ENCODE results near the gene RGS13.
"Not testable (repeated sequence)": the region's sequence is repeated elsewhere in the genome, so short reads cannot be mapped to it uniquely, and the experiment has no call there.

The RGS13 gene

GRCh38 chr1:192657760-192658159 is 21.8 kb downstream of the RGS13 start:
- H3K9me3 ChIP-seq (ENCODE audit: control insufficient read depth, low read length): no peaks in the 10 kb centered on the region
- no peaks in the 10 kb centered on the region for H3K36me3 ChIP-seq (ENCODE audit: control insufficient read depth, insufficient read depth, low read length)
- H3K4me3 ChIP-seq (ENCODE audit: low read length): no peak overlapping the region
- no peaks in the 10 kb centered on the region for H3K27me3 ChIP-seq (ENCODE audit: control insufficient read depth, insufficient read depth, low read length)
- H3K4me1 ChIP-seq (ENCODE audit: control insufficient read depth, insufficient read depth, low read length): no peaks in the 10 kb centered on the region
- no peak overlapping the region for H3K9ac ChIP-seq (ENCODE audit: low read length)

GRCh38 chr1:192658255-192658654 is 22.3 kb downstream of the RGS13 start:
- Histone ChIP-seq H3K4me1 (ENCODE audit: control insufficient read depth, insufficient read depth, low read length) (no peaks in the 10 kb centered on the region), H3K36me3 (ENCODE audit: control insufficient read depth, insufficient read depth, low read length) (no peaks in the 10 kb centered on the region), H3K9me3 (ENCODE audit: control insufficient read depth, low read length) (no peaks in the 10 kb centered on the region), H3K9ac (ENCODE audit: low read length) (no peak overlapping the region), H3K27me3 (ENCODE audit: control insufficient read depth, insufficient read depth, low read length) (no peaks in the 10 kb centered on the region), H3K4me3 (ENCODE audit: low read length) (no peak overlapping the region)

- H3K9ac ChIP-seq (ENCODE audit: low read length): no peak overlapping the region
- no peaks in the 10 kb centered on the region for H3K9me3 ChIP-seq (ENCODE audit: control insufficient read depth, low read length)
- H3K36me3 ChIP-seq (ENCODE audit: control insufficient read depth, insufficient read depth, low read length): no peaks in the 10 kb centered on the region
- H3K27me3 ChIP-seq (ENCODE audit: control insufficient read depth, insufficient read depth, low read length): no peaks in the 10 kb centered on the region
- no peaks in the 10 kb centered on the region for H3K4me1 ChIP-seq (ENCODE audit: control insufficient read depth, insufficient read depth, low read length)
- H3K4me3 ChIP-seq (ENCODE audit: low read length): no peak overlapping the region
These were observed 24.7 kb downstream of the RGS13 start for GRCh38 chr1:192660613-192661012.

- Histone ChIP-seq H3K9me3 (ENCODE audit: control insufficient read depth, low read length) (no peaks in the 10 kb centered on the region), H3K4me3 (ENCODE audit: low read length) (no peak overlapping the region)
These were observed 32.5 kb downstream of the RGS13 start for GRCh38 chr1:192668409-192668983.

GRCh38 chr1:192669174-192669573 is 33.2 kb downstream of the RGS13 start:
- Histone ChIP-seq H3K4me1 (ENCODE audit: control insufficient read depth, insufficient read depth, low read length) (no peaks in the 10 kb centered on the region), H3K36me3 (ENCODE audit: control insufficient read depth, insufficient read depth, low read length) (no peaks in the 10 kb centered on the region), H3K4me3 (ENCODE audit: low read length) (no peak overlapping the region), H3K9me3 (ENCODE audit: control insufficient read depth, low read length) (no peaks in the 10 kb centered on the region), H3K27me3 (ENCODE audit: control insufficient read depth, insufficient read depth, low read length) (no peaks in the 10 kb centered on the region), H3K9ac (ENCODE audit: low read length) (no peak overlapping the region)

More at GRCh38 chr1:192668409-192668983, 32.5 kb downstream of the RGS13 start:
- Histone ChIP-seq H3K9ac (ENCODE audit: low read length) (no peak overlapping the region), H3K27me3 (ENCODE audit: control insufficient read depth, insufficient read depth, low read length) (no peaks in the 10 kb centered on the region), H3K36me3 (ENCODE audit: control insufficient read depth, insufficient read depth, low read length) (no peaks in the 10 kb centered on the region), H3K4me1 (ENCODE audit: control insufficient read depth, insufficient read depth, low read length) (no peaks in the 10 kb centered on the region)

GRCh38 chr1:192675716-192676115 is 39.8 kb downstream of the RGS13 start:
- Histone ChIP-seq H3K4me3 (ENCODE audit: low read length) (no peak overlapping the region), H3K9me3 (ENCODE audit: control insufficient read depth, low read length) (no peaks in the 10 kb centered on the region), H3K9ac (ENCODE audit: low read length) (no peak overlapping the region), H3K4me1 (ENCODE audit: control insufficient read depth, insufficient read depth, low read length) (no peaks in the 10 kb centered on the region), H3K36me3 (ENCODE audit: control insufficient read depth, insufficient read depth, low read length) (no peaks in the 10 kb centered on the region), H3K27me3 (ENCODE audit: control insufficient read depth, insufficient read depth, low read length) (no peaks in the 10 kb centered on the region)

- Histone ChIP-seq H3K9me3 (ENCODE audit: control insufficient read depth, low read length) (no peaks in the 10 kb centered on the region), H3K4me1 (ENCODE audit: control insufficient read depth, insufficient read depth, low read length) (no peaks in the 10 kb centered on the region), H3K4me3 (ENCODE audit: low read length) (no peak overlapping the region), H3K36me3 (ENCODE audit: control insufficient read depth, insufficient read depth, low read length) (no peaks in the 10 kb centered on the region), H3K9ac (ENCODE audit: low read length) (no peak overlapping the region), H3K27me3 (ENCODE audit: control insufficient read depth, insufficient read depth, low read length) (no peaks in the 10 kb centered on the region)
These were observed 42.2 kb downstream of the RGS13 start for GRCh38 chr1:192678099-192678498.

GRCh38 chr1:192682335-192682734 is 46.4 kb downstream of the RGS13 start:
- H3K9me3 ChIP-seq (ENCODE audit: control insufficient read depth, low read length): no peaks in the 10 kb centered on the region
- H3K4me1 ChIP-seq (ENCODE audit: control insufficient read depth, insufficient read depth, low read length): no peaks in the 10 kb centered on the region
- no peaks in the 10 kb centered on the region for H3K36me3 ChIP-seq (ENCODE audit: control insufficient read depth, insufficient read depth, low read length)
- no peak overlapping the region for H3K4me3 ChIP-seq (ENCODE audit: low read length)
- no peaks in the 10 kb centered on the region for H3K27me3 ChIP-seq (ENCODE audit: control insufficient read depth, insufficient read depth, low read length)
- no peak overlapping the region for H3K9ac ChIP-seq (ENCODE audit: low read length)

- H3K4me3 ChIP-seq (ENCODE audit: low read length); H3K27me3 ChIP-seq (ENCODE audit: control insufficient read depth, insufficient read depth, low read length); H3K9me3 ChIP-seq (ENCODE audit: control insufficient read depth, low read length); H3K4me1 ChIP-seq (ENCODE audit: control insufficient read depth, insufficient read depth, low read length); H3K9ac ChIP-seq (ENCODE audit: low read length); H3K36me3 ChIP-seq (ENCODE audit: control insufficient read depth, insufficient read depth, low read length): not testable (repeated sequence)
These were observed 47.1 kb downstream of the RGS13 start for GRCh38 chr1:192683081-192683480.

- Histone ChIP-seq H3K27me3 (ENCODE audit: control insufficient read depth, insufficient read depth, low read length) (no peaks in the 10 kb centered on the region), H3K9ac (ENCODE audit: low read length) (no peak overlapping the region), H3K9me3 (ENCODE audit: control insufficient read depth, low read length) (no peaks in the 10 kb centered on the region), H3K4me1 (ENCODE audit: control insufficient read depth, insufficient read depth, low read length) (peaks cover 22% of the 10 kb centered on the region), H3K4me3 (ENCODE audit: low read length) (no peak overlapping the region), H3K36me3 (ENCODE audit: control insufficient read depth, insufficient read depth, low read length) (no peaks in the 10 kb centered on the region)
These were observed 53.5 kb downstream of the RGS13 start for GRCh38 chr1:192689459-192689858.

- Histone ChIP-seq H3K9me3 (ENCODE audit: control insufficient read depth, low read length) (no peaks in the 10 kb centered on the region), H3K36me3 (ENCODE audit: control insufficient read depth, insufficient read depth, low read length) (no peaks in the 10 kb centered on the region), H3K4me1 (ENCODE audit: control insufficient read depth, insufficient read depth, low read length) (peaks cover 22% of the 10 kb centered on the region), H3K9ac (ENCODE audit: low read length) (no peak overlapping the region), H3K27me3 (ENCODE audit: control insufficient read depth, insufficient read depth, low read length) (no peaks in the 10 kb centered on the region), H3K4me3 (ENCODE audit: low read length) (no peak overlapping the region)
These were observed 55.1 kb downstream of the RGS13 start for GRCh38 chr1:192691041-192691440.

- H3K36me3 ChIP-seq (ENCODE audit: control insufficient read depth, insufficient read depth, low read length): no peaks in the 10 kb centered on the region
- no peak overlapping the region for H3K4me3 ChIP-seq (ENCODE audit: low read length)
- no peak overlapping the region for H3K9ac ChIP-seq (ENCODE audit: low read length)
- H3K27me3 ChIP-seq (ENCODE audit: control insufficient read depth, insufficient read depth, low read length): no peaks in the 10 kb centered on the region
- peaks cover 28% of the 10 kb centered on the region for H3K4me1 ChIP-seq (ENCODE audit: control insufficient read depth, insufficient read depth, low read length)
- H3K9me3 ChIP-seq (ENCODE audit: control insufficient read depth, low read length): no peaks in the 10 kb centered on the region
These were observed 60.1 kb downstream of the RGS13 start for GRCh38 chr1:192696082-192696481.

GRCh38 chr1:192697771-192698170 is 61.8 kb downstream of the RGS13 start:
- no peaks in the 10 kb centered on the region for H3K36me3 ChIP-seq (ENCODE audit: control insufficient read depth, insufficient read depth, low read length)
- H3K4me1 ChIP-seq (ENCODE audit: control insufficient read depth, insufficient read depth, low read length): peaks cover 27% of the 10 kb centered on the region
- no peak overlapping the region for H3K4me3 ChIP-seq (ENCODE audit: low read length)
- H3K27me3 ChIP-seq (ENCODE audit: control insufficient read depth, insufficient read depth, low read length): no peaks in the 10 kb centered on the region
- no peaks in the 10 kb centered on the region for H3K9me3 ChIP-seq (ENCODE audit: control insufficient read depth, low read length)
- H3K9ac ChIP-seq (ENCODE audit: low read length): no peak overlapping the region

Data from mucosa of stomach (tissue), 1 donor.